Head of caudate nucleus (tissue), 42 donors: Measurements from ENCODE around the gene AMBRA1.
A peak's percentile ranks its signal among the peaks of the same experiment; 100 is the strongest.

Source experiments
- DNase-seq, 42 donors: peaks; one replicate each; pipeline versions ENCODE4 v3.0.0 to v3.0.0-alpha.2; 2020 to 2021; ENCODE audit warnings: mixed read lengths in 7 of 42
- intact Hi-C: fragments of 100-400 bp; cut with DNase I; formaldehyde crosslinking; loops from one replicate; pipeline ENCODE4 v1.15.0; 2022

AMBRA1 gene

DNA sequence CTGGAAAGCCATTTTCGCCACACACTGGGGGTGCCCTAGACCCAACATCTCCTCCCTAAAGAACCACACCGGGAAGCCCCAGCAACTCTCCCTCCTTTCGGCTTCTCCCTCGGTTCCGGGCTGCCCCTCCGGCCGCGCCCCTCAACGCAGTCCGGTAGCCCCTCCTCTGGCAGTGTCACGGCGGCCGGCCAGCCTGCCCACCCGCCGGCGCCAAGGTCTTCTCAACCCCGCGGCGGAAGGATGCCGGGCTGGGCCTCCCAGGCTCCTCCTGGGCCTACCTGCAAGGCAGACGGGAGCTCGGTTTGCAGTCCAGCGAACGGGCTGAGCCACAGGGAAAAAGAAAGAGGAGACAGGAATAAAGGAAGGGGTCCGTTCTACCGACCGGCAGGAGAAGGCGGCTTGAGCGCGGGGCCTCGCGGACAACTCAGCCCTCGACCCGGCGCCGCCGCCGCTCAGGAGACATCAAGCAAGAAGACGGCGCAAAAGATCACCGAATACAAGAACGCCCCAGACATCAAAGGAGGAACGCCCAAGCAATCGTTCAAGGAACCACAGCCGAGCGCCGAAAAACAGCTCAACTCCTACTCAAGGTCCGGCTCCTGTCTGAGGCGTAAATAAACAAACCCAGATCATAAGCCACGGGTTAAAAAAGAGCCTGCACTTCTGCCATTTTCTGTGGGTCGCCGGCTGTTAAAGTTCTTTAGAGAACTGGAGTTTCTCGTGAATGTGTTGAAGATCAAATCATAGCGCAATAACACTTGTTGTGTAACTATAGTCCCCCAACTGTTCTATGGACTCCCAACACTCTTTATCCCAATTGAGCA is at the start of gene AMBRA1:
AMBRA1 (minus strand) TSS at position 474 of the 824 bp plus-strand sequence. CDS start 45,643 bp downstream, outside the sequence.
- peak; percentile 81 to 96 (median 90) for DNase-seq
- intact Hi-C loops = no loop called here

GRCh38 chr11:46643531-46643930 is 49.7 kb upstream of the AMBRA1 start:
- no peak for DNase-seq
- intact Hi-C loops = no loop called here

- intact Hi-C loops = no loop called here
- no peak for DNase-seq
Measured at GRCh38 chr11:46642627-46643335, 49.0 kb upstream of the AMBRA1 start.

GRCh38 chr11:46641639-46642038 is 47.8 kb upstream of the AMBRA1 start:
- no peak for DNase-seq
- intact Hi-C loops = no loop called here

GRCh38 chr11:46640036-46640788 is 46.4 kb upstream of the AMBRA1 start:
- no peak for DNase-seq
- intact Hi-C loops = no loop called here

DNA sequence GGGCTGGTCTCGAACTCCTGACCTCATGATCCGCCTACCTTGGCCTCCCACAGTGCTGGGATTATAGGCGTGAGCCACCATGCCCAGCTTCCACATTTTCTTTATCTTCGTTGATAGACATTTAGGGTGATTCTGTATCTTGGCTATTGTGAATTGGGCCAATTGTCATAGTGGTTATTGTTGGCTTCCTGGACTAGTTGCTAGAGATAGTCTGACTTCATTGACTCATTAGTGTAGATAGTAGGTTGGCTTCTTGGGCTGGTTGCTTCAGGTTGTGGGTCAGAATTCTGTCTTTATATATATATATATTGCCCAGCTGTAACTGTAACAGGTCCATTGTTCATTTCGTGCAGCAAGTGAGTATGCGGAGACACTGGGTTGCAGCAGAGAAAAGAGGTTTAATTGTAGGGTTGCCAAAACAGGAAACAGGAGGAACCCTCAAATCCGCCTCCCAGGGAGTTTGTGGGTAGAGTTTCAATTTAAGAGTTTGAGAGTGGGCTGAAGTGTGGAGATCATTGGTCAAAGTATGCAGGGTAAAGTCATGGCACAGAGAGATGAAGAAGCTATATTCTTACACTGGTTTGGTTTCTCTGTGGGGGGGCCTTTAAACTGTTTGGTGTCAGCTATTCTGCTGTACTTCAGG is 45.5 kb upstream of the AMBRA1 start:
- no peak for DNase-seq
- intact Hi-C loops = no loop called here

DNA sequence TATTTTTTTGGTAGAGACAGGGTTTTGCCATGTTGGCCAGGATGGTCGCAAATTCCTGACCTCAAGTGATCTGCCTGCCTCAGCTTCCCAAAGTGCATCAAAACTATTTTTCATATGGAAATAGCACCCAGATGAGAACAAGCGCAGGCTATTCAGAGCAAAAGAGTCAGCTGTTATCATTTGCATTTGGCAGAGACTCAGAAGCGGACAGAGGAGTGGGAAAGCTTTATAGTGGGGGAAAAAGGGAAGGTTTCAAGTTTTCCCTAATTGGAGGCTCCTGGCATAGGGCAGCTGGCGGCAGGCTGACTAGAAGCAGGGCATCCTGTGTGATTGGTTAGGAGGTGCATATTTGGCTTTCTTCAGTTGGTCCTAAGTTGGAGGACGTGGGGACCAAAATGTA is 43.7 kb upstream of the AMBRA1 start:
- peak in 20 of 42 donors; percentile 17 to 72 (median 36) for DNase-seq
- intact Hi-C loops = no loop called here

GRCh38 chr11:46635557-46636139 is 41.8 kb upstream of the AMBRA1 start:
- intact Hi-C loops = no loop called here
- DNase-seq = no peak

DNA sequence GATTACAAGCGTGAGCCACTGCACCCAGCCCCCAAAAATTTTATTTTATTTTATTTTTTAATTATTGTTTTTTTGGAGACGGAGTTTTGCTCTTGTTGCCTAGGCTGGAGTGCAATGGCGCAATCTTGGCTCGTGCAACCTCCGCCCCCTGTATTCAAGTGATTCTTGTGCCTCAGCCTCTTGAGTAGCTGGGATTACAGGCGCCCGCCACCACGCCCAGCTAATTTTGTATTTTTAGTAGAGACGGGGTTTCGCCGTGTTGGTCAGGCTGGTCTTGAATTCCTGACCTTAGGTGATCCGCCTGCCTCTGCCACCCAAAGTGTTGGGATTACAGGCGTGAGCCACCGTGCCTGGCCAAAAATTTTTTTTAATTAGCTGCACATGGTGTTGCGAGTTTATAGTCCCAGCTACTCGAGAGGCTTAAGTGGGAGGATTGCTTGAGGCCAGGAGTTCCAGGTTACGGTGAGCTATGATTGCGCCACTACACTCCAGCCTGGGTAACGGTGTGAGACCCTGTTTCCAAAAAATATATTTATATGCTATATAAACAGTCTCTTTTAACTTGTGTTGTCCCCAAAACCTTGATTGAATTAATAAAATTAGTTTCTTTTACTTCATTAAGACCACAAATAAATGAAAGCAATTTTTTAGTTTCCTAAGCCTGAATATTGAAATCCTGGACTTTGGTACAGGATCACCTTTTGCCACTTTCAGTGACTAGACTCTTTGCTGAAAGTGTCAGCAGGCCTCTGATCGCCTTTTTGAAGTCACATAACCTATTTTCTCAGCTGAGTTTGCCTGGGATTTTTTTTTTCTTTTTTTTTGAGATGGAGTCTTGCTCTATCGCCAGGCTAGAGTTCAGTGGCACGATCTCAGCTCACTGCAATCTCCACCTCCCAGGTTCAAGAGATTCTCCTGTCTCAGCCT is 39.7 kb upstream of the AMBRA1 start:
- DNase-seq = no peak
- intact Hi-C loops = no loop called here

DNA sequence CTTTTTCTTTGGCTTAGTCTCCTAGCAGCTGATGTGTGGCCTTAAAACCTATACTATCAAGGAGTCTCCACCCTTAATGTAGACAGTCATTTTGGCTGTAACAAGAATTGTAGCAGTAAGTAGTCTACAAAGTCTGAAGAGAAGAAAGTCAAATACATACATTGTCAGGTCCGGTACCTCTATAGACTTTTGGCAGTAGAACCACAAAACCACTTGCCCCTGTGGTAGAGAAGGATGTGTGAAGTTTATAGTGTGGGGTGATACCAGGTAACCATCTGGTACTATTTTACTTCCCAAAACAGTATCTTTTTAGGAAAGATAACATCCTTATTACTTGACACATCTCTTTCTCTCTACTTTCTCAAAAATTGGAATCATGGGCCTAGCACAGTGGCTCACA is 38.7 kb upstream of the AMBRA1 start:
- intact Hi-C loops = no loop called here
- no peak for DNase-seq

DNA sequence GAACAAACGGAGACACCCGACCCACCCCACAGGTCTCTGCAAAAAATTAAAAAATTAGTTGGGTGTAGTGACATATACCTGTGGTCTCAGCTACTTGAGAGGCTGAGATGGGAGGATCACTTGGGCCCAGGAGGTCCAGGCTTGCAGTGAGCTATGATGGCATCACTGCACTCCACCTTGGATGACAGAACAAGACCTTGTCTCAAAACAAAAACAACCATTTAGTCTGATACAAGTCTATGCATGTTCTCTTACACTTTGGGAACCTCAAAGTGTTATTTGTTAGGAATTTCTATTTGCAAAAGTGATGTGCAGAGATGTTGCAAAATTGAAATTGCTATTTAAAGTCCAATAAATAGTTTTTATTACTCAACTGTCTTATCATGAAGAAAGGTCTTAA is 37.9 kb upstream of the AMBRA1 start:
- intact Hi-C loops = no loop called here
- no peak for DNase-seq

DNA sequence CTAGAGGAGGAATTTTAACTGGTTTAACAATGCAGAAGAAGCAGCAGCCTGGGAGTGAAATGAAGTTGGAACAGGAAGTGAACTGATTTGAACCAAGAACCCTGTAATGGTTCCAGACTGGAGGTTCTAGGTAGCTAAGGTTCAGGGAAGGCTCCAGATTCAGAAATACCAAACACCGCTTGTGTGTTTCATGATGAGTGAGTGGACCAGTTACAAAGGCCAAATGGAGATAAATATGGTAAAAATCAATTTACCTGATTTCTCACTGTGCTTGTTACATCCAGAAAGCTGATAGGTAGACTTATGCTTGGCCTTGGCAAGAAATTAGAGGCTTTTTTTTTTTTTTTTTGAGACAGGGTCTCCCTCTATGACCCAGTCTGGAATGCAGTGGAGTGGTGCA is 36.4 kb upstream of the AMBRA1 start:
- no peak for DNase-seq
- intact Hi-C loops = no loop called here

- intact Hi-C loops = no loop called here
Measured at GRCh38 chr11:46628961-46629360, 35.1 kb upstream of the AMBRA1 start.

DNA sequence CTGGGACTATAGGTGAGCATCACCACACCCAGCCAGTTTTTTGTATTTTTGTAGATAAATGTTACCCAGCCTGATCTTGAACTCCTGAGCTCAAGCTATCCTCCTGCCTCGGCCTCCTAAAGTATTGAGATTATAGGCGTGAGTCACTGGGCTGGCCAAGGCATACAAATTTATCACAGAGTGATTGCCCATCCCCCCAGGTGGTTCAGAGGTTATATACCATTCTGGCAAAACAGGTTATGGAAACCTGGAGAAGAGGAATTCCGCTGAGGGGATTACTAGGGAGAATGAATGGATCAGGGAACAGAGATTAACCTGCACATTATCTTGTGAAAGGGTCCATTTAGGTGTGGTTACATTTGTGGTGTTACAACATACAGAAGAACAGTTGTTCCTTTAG is 31.6 kb upstream of the AMBRA1 start:
- intact Hi-C loops = no loop called here
- no peak for DNase-seq

More at GRCh38 chr11:46628961-46629360, 35.1 kb upstream of the AMBRA1 start:
- DNase-seq = no peak

GRCh38 chr11:46618837-46619236 is 25.0 kb upstream of the AMBRA1 start:
- intact Hi-C loops = loop anchor here (5.0 kb wide), 1 partner anchor 83 kb away; the partner anchor contains the start of genes ARHGAP1 and ZNF408
- no peak for DNase-seq

- intact Hi-C loops = loop anchor here (5.0 kb wide), 1 partner anchor 84 kb away; the partner anchor contains the start of genes ARHGAP1 and ZNF408
- no peak for DNase-seq
Measured at GRCh38 chr11:46617972-46618314, 24.1 kb upstream of the AMBRA1 start.

GRCh38 chr11:46617134-46617971 is 23.5 kb upstream of the AMBRA1 start, which contains the start of the genes ATG13 and HARBI1:
ATG13 (plus strand) TSS chr11:46617553; CDS start chr11:46644292, 26,739 bp downstream.
HARBI1 (minus strand) TSS chr11:46617227; CDS start chr11:46616237, 990 bp downstream.
- intact Hi-C loops = loop anchor here (5.0 kb wide), 1 partner anchor 85 kb away; the partner anchor contains the start of genes ARHGAP1 and ZNF408
- peak; percentile 79 to 97 (median 92) for DNase-seq
